BJ (cell line): Measurements from ENCODE around the gene SCARB1. TPM values are rescaled to one million over a fixed set of nuclear protein-coding genes. Genes with fewer than 3 reads are reported as not detected.

Experiments used
- CTCF ChIA-PET: fragments of 350-600 bp; formaldehyde crosslinking; extraction: SDS; loops from one replicate; lab custom pipeline; 2021; ENCODE audit warnings: antibody characterized with exemption, inconsistent platforms; lab: Yijun Ruan, JAX
- POLR2A ChIA-PET: fragments of 300-600 bp; sonication (Branson Sonifier 250); formaldehyde crosslinking; extraction: SDS; loops from one replicate; lab custom pipeline; 2021; ENCODE audit warnings: antibody characterized with exemption; lab: Charles Lee
- DNase-seq: peaks from one replicate; pipeline ENCODE4 v3.0.0-alpha.2; 2011; ENCODE audit warnings: low read depth
- H3K27me3 ChIP-seq: 2 replicates; pipeline ENCODE4 v1.6.0; 2011; ENCODE audit warnings: low read length; ENCODE audit not compliant: control insufficient read depth, insufficient read depth
- H3K36me3 ChIP-seq: 2 replicates; pipeline ENCODE4 v1.5.1; 2011; ENCODE audit warnings: low read length; ENCODE audit not compliant: control insufficient read depth, insufficient read depth
- H3K4me3 ChIP-seq: 2 replicates; pipeline ENCODE4 v1.5.1; 2011; ENCODE audit warnings: low read depth, mild to moderate bottlenecking, control low read depth, low read length
- polyA plus RNA-seq: library from polyadenylated mRNA; depleted of rRNA; stranded (reverse); fragments of >200 nt; gene quantifications from 2 replicates; pipeline ENCODE4 v1.2.3, GENCODE V29; 2011
- TF ChIP-seq, protein P1 (sequence below): IDR thresholded peaks from 2 replicates; pipeline ENCODE4 v1.5.1; 2011; ENCODE audit warnings: low read depth, mild to moderate bottlenecking, control low read depth, inconsistent platforms, low read length, moderate library complexity; ENCODE audit not compliant: insufficient read depth

SCARB1 gene
- polyA plus RNA-seq, 1 experiment = 38.4 TPM

DNA sequence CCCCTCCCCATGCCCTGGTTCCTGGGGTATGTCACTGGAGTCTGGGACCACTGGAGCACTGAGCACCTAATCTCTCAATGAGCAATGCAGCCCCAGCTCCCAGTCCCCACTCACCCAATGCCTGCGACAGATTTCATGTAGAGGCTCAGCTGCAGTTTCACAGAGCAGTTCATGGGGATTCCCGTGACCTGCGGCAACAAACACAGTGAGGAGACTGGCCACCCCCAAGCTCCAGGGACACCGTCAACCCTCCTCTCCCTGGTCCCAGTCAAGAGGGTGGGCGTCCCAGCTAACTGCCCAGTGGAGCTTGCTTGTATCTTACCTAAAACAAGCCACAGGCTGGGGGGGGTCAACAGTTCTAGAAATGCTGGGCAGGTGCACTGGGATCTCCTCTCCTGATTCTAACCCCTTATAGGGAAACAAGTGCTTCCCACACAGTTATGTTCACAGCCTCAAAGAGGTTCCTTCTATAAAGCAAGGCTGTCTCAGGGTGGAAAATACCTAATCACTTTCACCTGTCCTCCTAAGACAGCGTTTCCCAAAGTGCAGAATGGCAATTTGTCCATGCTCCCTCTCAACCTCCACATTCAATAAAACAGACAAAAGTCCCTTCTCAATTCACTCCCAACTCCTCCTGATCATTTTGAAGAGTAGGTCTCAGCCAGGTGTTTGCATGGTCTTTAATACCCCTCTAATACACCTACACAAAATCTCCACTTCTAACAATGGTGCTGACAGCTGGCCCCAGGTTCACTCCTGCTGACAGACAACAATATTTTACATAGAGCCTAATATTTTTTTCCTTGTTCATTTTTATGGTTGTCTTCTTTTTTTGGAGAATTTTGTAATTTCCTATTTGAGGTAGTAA is 68.3 kb downstream of the SCARB1 start:
- DNase-seq = no peak
- TF ChIP-seq, protein P1, sequence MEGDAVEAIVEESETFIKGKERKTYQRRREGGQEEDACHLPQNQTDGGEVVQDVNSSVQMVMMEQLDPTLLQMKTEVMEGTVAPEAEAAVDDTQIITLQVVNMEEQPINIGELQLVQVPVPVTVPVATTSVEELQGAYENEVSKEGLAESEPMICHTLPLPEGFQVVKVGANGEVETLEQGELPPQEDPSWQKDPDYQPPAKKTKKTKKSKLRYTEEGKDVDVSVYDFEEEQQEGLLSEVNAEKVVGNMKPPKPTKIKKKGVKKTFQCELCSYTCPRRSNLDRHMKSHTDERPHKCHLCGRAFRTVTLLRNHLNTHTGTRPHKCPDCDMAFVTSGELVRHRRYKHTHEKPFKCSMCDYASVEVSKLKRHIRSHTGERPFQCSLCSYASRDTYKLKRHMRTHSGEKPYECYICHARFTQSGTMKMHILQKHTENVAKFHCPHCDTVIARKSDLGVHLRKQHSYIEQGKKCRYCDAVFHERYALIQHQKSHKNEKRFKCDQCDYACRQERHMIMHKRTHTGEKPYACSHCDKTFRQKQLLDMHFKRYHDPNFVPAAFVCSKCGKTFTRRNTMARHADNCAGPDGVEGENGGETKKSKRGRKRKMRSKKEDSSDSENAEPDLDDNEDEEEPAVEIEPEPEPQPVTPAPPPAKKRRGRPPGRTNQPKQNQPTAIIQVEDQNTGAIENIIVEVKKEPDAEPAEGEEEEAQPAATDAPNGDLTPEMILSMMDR = no peak
- ChIA-PET POLR2A (no interaction called here), CTCF (no interaction called here)
- peaks cover 4% of the 10 kb centered on the region; the same call in 1 of the 2 replicates for H3K36me3 ChIP-seq
- H3K27me3 ChIP-seq = no peaks in the 10 kb centered on the region
- H3K4me3 ChIP-seq = no peak overlapping the region

DNA sequence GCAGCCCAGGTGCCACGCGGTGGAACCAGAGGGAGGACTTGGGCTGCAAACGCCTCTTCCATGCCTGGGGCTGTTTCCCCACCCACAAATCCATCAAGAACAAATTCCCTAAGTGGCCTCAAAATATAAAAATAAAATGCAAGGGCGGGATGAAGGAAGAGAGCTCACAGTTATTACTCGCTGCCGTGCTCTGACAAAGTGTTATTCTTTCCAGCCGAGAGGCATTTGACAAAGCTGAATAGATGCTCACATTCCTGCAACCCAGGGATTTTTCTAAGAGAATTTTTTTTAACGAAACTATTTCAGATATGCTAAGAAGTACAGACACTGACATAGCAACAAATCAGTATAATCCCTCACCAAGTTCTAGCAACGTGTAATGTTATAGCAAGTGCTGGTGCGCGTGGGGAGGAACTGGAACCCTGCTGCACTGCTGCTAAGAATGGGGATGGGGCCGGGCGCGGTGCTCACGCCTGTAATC is 70.7 kb downstream of the SCARB1 start:
- POLR2A ChIA-PET = interaction anchor here (0.6 kb wide), 1 partner anchor 122 kb away, joined by 4 read pairs; the partner anchor contains the start of gene UBC
- Histone ChIP-seq H3K4me3 (no peak overlapping the region), H3K27me3 (no peaks in the 10 kb centered on the region), H3K36me3 (peaks cover 4% of the 10 kb centered on the region; the same call in 1 of the 2 replicates)
- CTCF ChIA-PET = interaction anchor here (1.6 kb wide), 1 partner anchor 15 kb away, joined by 3 read pairs; no protein-coding TSS in a partner anchor
- TF ChIP-seq, protein P1 = no peak
- DNase-seq = no peak

DNA sequence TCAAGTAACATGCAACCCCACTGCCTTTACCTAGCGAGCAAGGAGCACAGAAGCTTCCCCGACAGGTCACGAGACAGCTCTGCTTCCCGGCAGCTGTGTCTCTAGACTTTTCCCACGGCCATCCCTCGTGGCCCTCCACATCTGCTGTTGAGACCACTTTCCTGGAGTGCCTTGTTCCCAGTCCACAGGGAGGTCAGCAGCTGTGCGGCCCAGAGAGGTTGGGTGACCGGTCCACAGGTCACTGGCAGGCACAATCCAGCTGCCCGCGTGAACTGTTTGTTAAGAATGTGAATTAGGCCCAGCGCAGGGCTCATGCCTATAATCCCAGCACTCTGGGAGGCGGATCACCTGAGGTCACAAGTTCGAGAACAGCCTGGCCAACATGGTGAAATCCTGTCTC is 71.5 kb downstream of the SCARB1 start:
- peaks cover 2% of the 10 kb centered on the region; the same call in 1 of the 2 replicates for H3K36me3 ChIP-seq
- H3K4me3 ChIP-seq = no peak overlapping the region
- ChIA-PET POLR2A (no interaction called here), CTCF (interaction anchor here (1.6 kb wide), 1 partner anchor 15 kb away, joined by 3 read pairs; no protein-coding TSS in a partner anchor)
- no peaks in the 10 kb centered on the region for H3K27me3 ChIP-seq
- DNase-seq = no peak
- TF ChIP-seq, protein P1 = no peak

DNA sequence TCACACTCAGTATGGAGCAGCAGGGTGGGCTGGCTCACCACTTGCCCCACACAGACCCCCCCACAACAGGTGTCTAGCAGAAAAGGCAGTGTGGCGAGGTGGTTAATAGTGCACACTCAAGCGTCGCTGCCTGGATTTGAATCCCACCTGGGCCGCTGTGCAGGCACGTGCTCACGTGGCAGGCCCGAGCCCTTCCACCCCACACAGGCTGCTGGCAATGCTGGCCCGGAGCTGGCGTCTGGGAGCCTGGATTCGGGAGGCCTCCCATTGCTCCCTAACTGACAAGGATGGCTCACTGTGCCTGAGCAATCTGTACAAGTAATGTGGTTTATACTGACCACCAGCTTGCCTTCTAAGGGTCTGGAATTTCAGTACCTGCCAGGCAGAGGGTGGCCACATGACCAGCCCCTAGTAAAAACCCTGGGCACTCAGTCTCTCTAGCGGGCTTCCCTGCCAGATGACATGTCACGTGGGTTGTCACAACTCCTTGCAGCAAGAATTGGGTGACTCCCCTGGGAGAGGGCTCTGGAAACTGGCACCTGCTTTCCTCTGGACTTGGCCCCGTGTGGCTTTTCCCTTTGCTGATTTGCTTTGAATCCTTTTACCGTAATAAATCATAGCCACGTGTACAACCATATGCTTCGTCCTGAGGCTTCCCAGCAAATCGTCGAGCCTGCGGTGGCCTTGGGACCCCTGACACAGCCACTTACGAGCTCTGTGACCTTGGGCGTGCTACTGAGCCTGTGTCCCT is 72.8 kb downstream of the SCARB1 start:
- Histone ChIP-seq H3K36me3 (peaks cover 4% of the 10 kb centered on the region), H3K4me3 (no peak overlapping the region), H3K27me3 (no peaks in the 10 kb centered on the region)
- TF ChIP-seq, protein P1 = no peak
- DNase-seq = no peak
- ChIA-PET POLR2A (no interaction called here), CTCF (interaction anchor here (0.6 to 1.1 kb wide), 2 partner anchors 10 to 755 kb away, joined by 3 read pairs; no protein-coding TSS in a partner anchor)
